GM23338 (cell line): ENCODE results near the gene ADRB2. TPM values are rescaled to one million over a fixed set of nuclear protein-coding genes. Genes with fewer than 3 reads are reported as not detected.

Experiments
- ATAC-seq: fragments of 200-7000 bp; cut with Tn5 transposase; 3 replicates; pipeline ENCODE4 v1.9.1; 2020
- DNase-seq: peaks from one replicate; pipeline ENCODE4 v3.0.0-alpha.2; 2015; ENCODE audit warnings: low spot score
- H2AFZ ChIP-seq: fragments of 200-600 bp; sonication (generic); 2 replicates; pipeline ENCODE4 v1.8.0; 2016; ENCODE audit warnings: antibody characterized with exemption, mild to moderate bottlenecking, moderate library complexity
- H3F3A ChIP-seq: fragments of 200-600 bp; sonication (generic); replicated peaks from 2 replicates; pipeline ENCODE4 v1.8.0; 2017; ENCODE audit warnings: antibody characterized with exemption, mixed run types, low read depth
- H3K27ac ChIP-seq: fragments of 200-600 bp; sonication (generic); 2 replicates; pipeline ENCODE4 v1.6.1; 2016; ENCODE audit warnings: low read depth
- H3K27me3 ChIP-seq: fragments of 200-600 bp; sonication (generic); 2 replicates; pipeline ENCODE4 v1.8.0; 2016; ENCODE audit warnings: mild to moderate bottlenecking, mixed run types, moderate library complexity; ENCODE audit not compliant: insufficient read depth
- H3K36me3 ChIP-seq: fragments of 200-600 bp; sonication (generic); 2 replicates; pipeline ENCODE4 v1.8.0; 2016; ENCODE audit warnings: mild to moderate bottlenecking; ENCODE audit not compliant: insufficient read depth
- H3K4me1 ChIP-seq: fragments of 200-600 bp; sonication (generic); 2 replicates; pipeline ENCODE4 v1.8.0; 2016; ENCODE audit warnings: mild to moderate bottlenecking, moderate library complexity; ENCODE audit not compliant: insufficient read depth
- H3K4me2 ChIP-seq: fragments of 200-600 bp; sonication (generic); 2 replicates; pipeline ENCODE4 v1.7.1; 2017; ENCODE audit warnings: mixed run types
- H3K4me3 ChIP-seq: fragments of 200-600 bp; sonication (generic); 2 replicates; pipeline ENCODE4 v1.6.1; 2016; ENCODE audit warnings: mixed run types
- H3K79me2 ChIP-seq: fragments of 200-600 bp; sonication (generic); replicated peaks from 2 replicates; pipeline ENCODE4 v1.8.0; 2017; ENCODE audit warnings: mild to moderate bottlenecking; ENCODE audit not compliant: insufficient read depth
- H3K9me2 ChIP-seq: fragments of 200-600 bp; sonication (generic); 2 replicates; pipeline ENCODE4 v1.8.0; 2017; ENCODE audit not compliant: insufficient read depth
- H4K20me1 ChIP-seq: fragments of 200-600 bp; sonication (generic); replicated peaks from 2 replicates; pipeline ENCODE4 v1.8.0; 2017; ENCODE audit warnings: mild to moderate bottlenecking; ENCODE audit not compliant: insufficient read depth
- H3K27ac Mint-ChIP-seq: 2 replicates; pipeline ENCODE4 v1.8.0; 2020; ENCODE audit warnings: inconsistent platforms, mild to moderate bottlenecking, moderate library complexity, mixed read lengths
- H3K27me3 Mint-ChIP-seq: 3 replicates; pipeline ENCODE4 v1.8.0; 2022; ENCODE audit warnings: low read depth, mild to moderate bottlenecking, moderate library complexity, mixed read lengths, inconsistent platforms; ENCODE audit not compliant: insufficient read depth, poor library complexity
- H3K36me3 Mint-ChIP-seq: 3 replicates; pipeline ENCODE4 v1.8.0; 2021; ENCODE audit warnings: low read depth, mild to moderate bottlenecking, inconsistent platforms, moderate library complexity, mixed read lengths
- H3K4me1 Mint-ChIP-seq: 3 replicates; pipeline ENCODE4 v1.8.0; 2020; ENCODE audit warnings: mild to moderate bottlenecking, inconsistent platforms, mixed read lengths
- H3K4me3 Mint-ChIP-seq: 3 replicates; pipeline ENCODE4 v1.8.0; 2021; ENCODE audit warnings: moderate library complexity, mild to moderate bottlenecking, inconsistent platforms, mixed read lengths
- H3K9me3 Mint-ChIP-seq: 3 replicates; pipeline ENCODE4 v1.8.0; 2020; ENCODE audit warnings: moderate library complexity, mild to moderate bottlenecking, inconsistent platforms, mixed read lengths
- EZH2 ChIP-seq: fragments of 200-600 bp; sonication (generic); IDR thresholded peaks from one replicate; pipeline ENCODE4 v1.8.0; 2017; ENCODE audit warnings: antibody characterized with exemption, mild to moderate bottlenecking, low read depth; ENCODE audit not compliant: unreplicated experiment
- EZH2phosphoT487 ChIP-seq: fragments of 200-600 bp; sonication (generic); IDR thresholded peaks from one replicate; pipeline ENCODE4 v1.8.1; 2018; ENCODE audit warnings: antibody characterized with exemption; ENCODE audit not compliant: unreplicated experiment
- NANOG ChIP-seq: IDR thresholded peaks from 2 replicates; pipeline ENCODE4 v1.6.1; 2016; ENCODE audit warnings: antibody characterized with exemption, borderline replicate concordance
- POLR2AphosphoS5 ChIP-seq: IDR thresholded peaks from 2 replicates; pipeline ENCODE4 v1.6.1; 2016; ENCODE audit warnings: antibody characterized with exemption, low read depth
- STAT1 ChIP-seq: IDR thresholded peaks from one replicate; pipeline ENCODE4 v1.6.1; 2016; ENCODE audit warnings: antibody characterized with exemption; ENCODE audit not compliant: unreplicated experiment
- ZNF114 ChIP-seq: fragments of 250-450 bp; sonication (Bioruptor Pico); IDR thresholded peaks from 2 replicates; pipeline ENCODE4 v1.5.0; 2020; ENCODE audit warnings: mild to moderate bottlenecking, moderate library complexity
- ZNF331 ChIP-seq: fragments of 250-450 bp; sonication (Bioruptor Pico); IDR thresholded peaks from 2 replicates; pipeline ENCODE4 v1.5.0; 2020; ENCODE audit warnings: low read depth, mild to moderate bottlenecking, moderate library complexity
- polyA plus RNA-seq: library from polyadenylated mRNA; unstranded; fragments of >200 nt; fragmentation: Nextera tagmentation; extraction: Ambion mirVana; gene quantifications from 2 replicates; pipeline ENCODE4 v1.2.1, GENCODE V29; 2016
- total RNA-seq: library from RNA; depleted of rRNA; stranded (reverse); fragments of >200 nt; shearing (Covaris generic); gene quantifications from 2 replicates; pipeline ENCODE4 v1.2.3, GENCODE V29; 2014
- TF ChIP-seq, protein P1 (sequence below): IDR thresholded peaks from one replicate; pipeline ENCODE4 v1.6.1; 2018; ENCODE audit warnings: antibody characterized with exemption; ENCODE audit not compliant: unreplicated experiment
- TF ChIP-seq, protein P2 (sequence below): fragments of 250-450 bp; sonication (Bioruptor Pico); IDR thresholded peaks from 2 replicates; pipeline ENCODE4 v1.5.0; 2020; ENCODE audit warnings: mild to moderate bottlenecking, moderate library complexity
- TF ChIP-seq, protein P3 (sequence below): IDR thresholded peaks from 2 replicates; pipeline ENCODE4 v1.6.1; 2016; ENCODE audit warnings: antibody characterized with exemption

The ADRB2 gene
- total and polyA plus RNA-seq, 2 experiments from 2014 or later = 0.44 to 1.3 TPM

DNA sequence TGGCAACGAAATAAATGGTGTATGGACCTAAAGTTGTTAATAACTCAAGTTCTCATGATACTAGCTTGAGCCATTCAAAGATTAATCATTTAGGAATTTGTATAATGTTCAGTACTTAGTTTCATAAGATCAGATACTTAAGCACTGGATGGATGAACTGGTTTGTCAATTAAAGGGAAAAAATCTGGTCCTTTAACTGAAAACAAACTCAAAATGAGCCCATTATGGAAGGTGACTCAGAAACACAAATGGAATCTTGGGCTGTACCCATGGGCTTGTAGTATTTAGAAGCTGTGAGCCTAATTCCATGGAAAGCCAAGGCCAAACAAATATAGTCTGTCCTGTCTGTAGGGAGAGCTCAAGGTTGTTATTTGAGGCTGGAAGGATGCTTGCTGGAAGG is 27.6 kb upstream of the ADRB2 start:
- Mint-ChIP-seq H3K27ac (no peak overlapping the region), H3K27me3 (no peaks in the 10 kb centered on the region), H3K4me1 (no peaks in the 10 kb centered on the region), H3K36me3 (no peaks in the 10 kb centered on the region), H3K9me3 (no peaks in the 10 kb centered on the region), H3K4me3 (no peak overlapping the region)
- no peak for ATAC-seq
- H3K27ac ChIP-seq = no peak overlapping the region
- TF ChIP-seq ZNF114 (CRISPR knock-in tag) = no peak
- TF ChIP-seq ZNF331 (CRISPR knock-in tag) = no peak
- TF ChIP-seq NANOG = no peak
- no peak for TF ChIP-seq STAT1
- TF ChIP-seq POLR2AphosphoS5 = no peak
- TF ChIP-seq, protein P1, sequence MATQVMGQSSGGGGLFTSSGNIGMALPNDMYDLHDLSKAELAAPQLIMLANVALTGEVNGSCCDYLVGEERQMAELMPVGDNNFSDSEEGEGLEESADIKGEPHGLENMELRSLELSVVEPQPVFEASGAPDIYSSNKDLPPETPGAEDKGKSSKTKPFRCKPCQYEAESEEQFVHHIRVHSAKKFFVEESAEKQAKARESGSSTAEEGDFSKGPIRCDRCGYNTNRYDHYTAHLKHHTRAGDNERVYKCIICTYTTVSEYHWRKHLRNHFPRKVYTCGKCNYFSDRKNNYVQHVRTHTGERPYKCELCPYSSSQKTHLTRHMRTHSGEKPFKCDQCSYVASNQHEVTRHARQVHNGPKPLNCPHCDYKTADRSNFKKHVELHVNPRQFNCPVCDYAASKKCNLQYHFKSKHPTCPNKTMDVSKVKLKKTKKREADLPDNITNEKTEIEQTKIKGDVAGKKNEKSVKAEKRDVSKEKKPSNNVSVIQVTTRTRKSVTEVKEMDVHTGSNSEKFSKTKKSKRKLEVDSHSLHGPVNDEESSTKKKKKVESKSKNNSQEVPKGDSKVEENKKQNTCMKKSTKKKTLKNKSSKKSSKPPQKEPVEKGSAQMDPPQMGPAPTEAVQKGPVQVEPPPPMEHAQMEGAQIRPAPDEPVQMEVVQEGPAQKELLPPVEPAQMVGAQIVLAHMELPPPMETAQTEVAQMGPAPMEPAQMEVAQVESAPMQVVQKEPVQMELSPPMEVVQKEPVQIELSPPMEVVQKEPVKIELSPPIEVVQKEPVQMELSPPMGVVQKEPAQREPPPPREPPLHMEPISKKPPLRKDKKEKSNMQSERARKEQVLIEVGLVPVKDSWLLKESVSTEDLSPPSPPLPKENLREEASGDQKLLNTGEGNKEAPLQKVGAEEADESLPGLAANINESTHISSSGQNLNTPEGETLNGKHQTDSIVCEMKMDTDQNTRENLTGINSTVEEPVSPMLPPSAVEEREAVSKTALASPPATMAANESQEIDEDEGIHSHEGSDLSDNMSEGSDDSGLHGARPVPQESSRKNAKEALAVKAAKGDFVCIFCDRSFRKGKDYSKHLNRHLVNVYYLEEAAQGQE = no peak
- TF ChIP-seq, protein P2, sequence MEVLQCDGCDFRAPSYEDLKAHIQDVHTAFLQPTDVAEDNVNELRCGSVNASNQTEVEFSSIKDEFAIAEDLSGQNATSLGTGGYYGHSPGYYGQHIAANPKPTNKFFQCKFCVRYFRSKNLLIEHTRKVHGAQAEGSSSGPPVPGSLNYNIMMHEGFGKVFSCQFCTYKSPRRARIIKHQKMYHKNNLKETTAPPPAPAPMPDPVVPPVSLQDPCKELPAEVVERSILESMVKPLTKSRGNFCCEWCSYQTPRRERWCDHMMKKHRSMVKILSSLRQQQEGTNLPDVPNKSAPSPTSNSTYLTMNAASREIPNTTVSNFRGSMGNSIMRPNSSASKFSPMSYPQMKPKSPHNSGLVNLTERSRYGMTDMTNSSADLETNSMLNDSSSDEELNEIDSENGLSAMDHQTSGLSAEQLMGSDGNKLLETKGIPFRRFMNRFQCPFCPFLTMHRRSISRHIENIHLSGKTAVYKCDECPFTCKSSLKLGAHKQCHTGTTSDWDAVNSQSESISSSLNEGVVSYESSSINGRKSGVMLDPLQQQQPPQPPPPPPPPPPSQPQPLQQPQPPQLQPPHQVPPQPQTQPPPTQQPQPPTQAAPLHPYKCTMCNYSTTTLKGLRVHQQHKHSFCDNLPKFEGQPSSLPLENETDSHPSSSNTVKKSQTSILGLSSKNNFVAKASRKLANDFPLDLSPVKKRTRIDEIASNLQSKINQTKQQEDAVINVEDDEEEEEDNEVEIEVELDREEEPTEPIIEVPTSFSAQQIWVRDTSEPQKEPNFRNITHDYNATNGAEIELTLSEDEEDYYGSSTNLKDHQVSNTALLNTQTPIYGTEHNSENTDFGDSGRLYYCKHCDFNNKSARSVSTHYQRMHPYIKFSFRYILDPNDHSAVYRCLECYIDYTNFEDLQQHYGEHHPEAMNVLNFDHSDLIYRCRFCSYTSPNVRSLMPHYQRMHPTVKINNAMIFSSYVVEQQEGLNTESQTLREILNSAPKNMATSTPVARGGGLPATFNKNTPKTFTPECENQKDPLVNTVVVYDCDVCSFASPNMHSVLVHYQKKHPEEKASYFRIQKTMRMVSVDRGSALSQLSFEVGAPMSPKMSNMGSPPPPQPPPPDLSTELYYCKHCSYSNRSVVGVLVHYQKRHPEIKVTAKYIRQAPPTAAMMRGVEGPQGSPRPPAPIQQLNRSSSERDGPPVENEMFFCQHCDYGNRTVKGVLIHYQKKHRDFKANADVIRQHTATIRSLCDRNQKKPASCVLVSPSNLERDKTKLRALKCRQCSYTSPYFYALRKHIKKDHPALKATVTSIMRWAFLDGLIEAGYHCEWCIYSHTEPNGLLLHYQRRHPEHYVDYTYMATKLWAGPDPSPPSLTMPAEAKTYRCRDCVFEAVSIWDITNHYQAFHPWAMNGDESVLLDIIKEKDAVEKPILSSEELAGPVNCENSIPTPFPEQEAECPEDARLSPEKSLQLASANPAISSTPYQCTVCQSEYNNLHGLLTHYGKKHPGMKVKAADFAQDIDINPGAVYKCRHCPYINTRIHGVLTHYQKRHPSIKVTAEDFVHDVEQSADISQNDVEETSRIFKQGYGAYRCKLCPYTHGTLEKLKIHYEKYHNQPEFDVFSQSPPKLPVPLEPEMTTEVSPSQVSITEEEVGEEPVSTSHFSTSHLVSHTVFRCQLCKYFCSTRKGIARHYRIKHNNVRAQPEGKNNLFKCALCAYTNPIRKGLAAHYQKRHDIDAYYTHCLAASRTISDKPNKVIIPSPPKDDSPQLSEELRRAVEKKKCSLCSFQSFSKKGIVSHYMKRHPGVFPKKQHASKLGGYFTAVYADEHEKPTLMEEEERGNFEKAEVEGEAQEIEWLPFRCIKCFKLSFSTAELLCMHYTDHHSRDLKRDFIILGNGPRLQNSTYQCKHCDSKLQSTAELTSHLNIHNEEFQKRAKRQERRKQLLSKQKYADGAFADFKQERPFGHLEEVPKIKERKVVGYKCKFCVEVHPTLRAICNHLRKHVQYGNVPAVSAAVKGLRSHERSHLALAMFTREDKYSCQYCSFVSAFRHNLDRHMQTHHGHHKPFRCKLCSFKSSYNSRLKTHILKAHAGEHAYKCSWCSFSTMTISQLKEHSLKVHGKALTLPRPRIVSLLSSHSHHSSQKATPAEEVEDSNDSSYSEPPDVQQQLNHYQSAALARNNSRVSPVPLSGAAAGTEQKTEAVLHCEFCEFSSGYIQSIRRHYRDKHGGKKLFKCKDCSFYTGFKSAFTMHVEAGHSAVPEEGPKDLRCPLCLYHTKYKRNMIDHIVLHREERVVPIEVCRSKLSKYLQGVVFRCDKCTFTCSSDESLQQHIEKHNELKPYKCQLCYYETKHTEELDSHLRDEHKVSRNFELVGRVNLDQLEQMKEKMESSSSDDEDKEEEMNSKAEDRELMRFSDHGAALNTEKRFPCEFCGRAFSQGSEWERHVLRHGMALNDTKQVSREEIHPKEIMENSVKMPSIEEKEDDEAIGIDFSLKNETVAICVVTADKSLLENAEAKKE (CRISPR knock-in tag) = no peak
- TF ChIP-seq, protein P3, sequence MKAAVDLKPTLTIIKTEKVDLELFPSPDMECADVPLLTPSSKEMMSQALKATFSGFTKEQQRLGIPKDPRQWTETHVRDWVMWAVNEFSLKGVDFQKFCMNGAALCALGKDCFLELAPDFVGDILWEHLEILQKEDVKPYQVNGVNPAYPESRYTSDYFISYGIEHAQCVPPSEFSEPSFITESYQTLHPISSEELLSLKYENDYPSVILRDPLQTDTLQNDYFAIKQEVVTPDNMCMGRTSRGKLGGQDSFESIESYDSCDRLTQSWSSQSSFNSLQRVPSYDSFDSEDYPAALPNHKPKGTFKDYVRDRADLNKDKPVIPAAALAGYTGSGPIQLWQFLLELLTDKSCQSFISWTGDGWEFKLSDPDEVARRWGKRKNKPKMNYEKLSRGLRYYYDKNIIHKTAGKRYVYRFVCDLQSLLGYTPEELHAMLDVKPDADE = no peak
- no peak for TF ChIP-seq EZH2
- no peak for TF ChIP-seq EZH2phosphoT487
- no peaks in the 10 kb centered on the region for H3K4me1 ChIP-seq
- no peaks in the 10 kb centered on the region for H3K36me3 ChIP-seq
- H3K4me3 ChIP-seq = no peak overlapping the region
- DNase-seq = no peak
- no peak overlapping the region for H3K4me2 ChIP-seq
- H3K27me3 ChIP-seq = no peaks in the 10 kb centered on the region
- H2AFZ ChIP-seq = no peak overlapping the region
- no peaks in the 10 kb centered on the region for H3K79me2 ChIP-seq
- no peaks in the 10 kb centered on the region for H4K20me1 ChIP-seq
- H3F3A ChIP-seq = no peaks in the 10 kb centered on the region
- H3K9me2 ChIP-seq = 0 out of 2 replicates have a peak, but pooled peaks cover 3% of the 10 kb centered on the region
